Loucy (cell line): ENCODE measurements around the gene ZBED4.

ENCODE experiments used
- H2AFZ ChIP-seq: fragments of 200-600 bp; sonication (generic); 2 replicates; pipeline ENCODE4 v1.6.0; 2016; ENCODE audit warnings: antibody characterized with exemption, mild to moderate bottlenecking, low read length, moderate library complexity
- H3F3A ChIP-seq: fragments of 200-600 bp; 2 replicates; pipeline ENCODE4 v1.6.0; 2016; ENCODE audit warnings: antibody characterized with exemption, low read depth, mild to moderate bottlenecking
- H3K27me3 ChIP-seq: fragments of 200-600 bp; sonication (generic); 2 replicates; pipeline ENCODE4 v1.6.1; 2014; ENCODE audit warnings: low read length, mild to moderate bottlenecking; ENCODE audit not compliant: insufficient read depth, poor library complexity, severe bottlenecking
- H3K36me3 ChIP-seq: fragments of 200-600 bp; sonication (generic); 2 replicates; pipeline ENCODE4 v1.6.1; 2016; ENCODE audit warnings: low read length; ENCODE audit not compliant: insufficient read depth
- H3K4me1 ChIP-seq: fragments of 200-600 bp; sonication (generic); 2 replicates; pipeline ENCODE4 v1.5.1; 2014; ENCODE audit warnings: low read length, mild to moderate bottlenecking; ENCODE audit not compliant: insufficient read depth, poor library complexity, severe bottlenecking
- H3K4me2 ChIP-seq: fragments of 200-600 bp; sonication (generic); 2 replicates; pipeline ENCODE4 v1.6.0; 2014; ENCODE audit warnings: antibody characterized with exemption, low read length, low read depth, mild to moderate bottlenecking; ENCODE audit not compliant: poor library complexity, severe bottlenecking
- H3K4me3 ChIP-seq: fragments of 200-600 bp; sonication (generic); 2 replicates; pipeline ENCODE4 v1.5.1; 2014; ENCODE audit warnings: low read length, mild to moderate bottlenecking, mixed read lengths; ENCODE audit not compliant: poor library complexity, severe bottlenecking
- H3K79me2 ChIP-seq: fragments of 200-600 bp; sonication (generic); 2 replicates; pipeline ENCODE4 v1.6.1; 2014; ENCODE audit warnings: low read length; ENCODE audit not compliant: insufficient read depth
- H3K9ac ChIP-seq: fragments of 200-600 bp; sonication (generic); 2 replicates; pipeline ENCODE4 v1.6.0; 2014; ENCODE audit warnings: mild to moderate bottlenecking, low read depth, low read length, moderate library complexity; ENCODE audit not compliant: poor library complexity, severe bottlenecking
- H3K9me2 ChIP-seq: fragments of 200-600 bp; sonication (generic); replicated peaks from 2 replicates; pipeline ENCODE4 v1.6.1; 2016; ENCODE audit warnings: low read depth, low read length, mixed read lengths
- H3K9me3 ChIP-seq: fragments of 200-600 bp; sonication (generic); 2 replicates; pipeline ENCODE4 v1.6.1; 2014; ENCODE audit warnings: mild to moderate bottlenecking, antibody characterized with exemption, low read length, low read depth; ENCODE audit not compliant: insufficient read depth
- H4K20me1 ChIP-seq: fragments of 200-600 bp; sonication (generic); 2 replicates; pipeline ENCODE4 v1.6.0; 2014; ENCODE audit warnings: antibody characterized with exemption, low read length, mild to moderate bottlenecking; ENCODE audit not compliant: insufficient read depth, poor library complexity, severe bottlenecking
- EZH2phosphoT487 ChIP-seq: fragments of 200-600 bp; IDR thresholded peaks from 2 replicates; pipeline ENCODE4 v1.6.1; 2018; ENCODE audit warnings: antibody characterized with exemption, mild to moderate bottlenecking, moderate library complexity, borderline replicate concordance
- TF ChIP-seq, protein P1 (sequence below): fragments of 200-600 bp; sonication (generic); conservative IDR thresholded peaks from 2 replicates; pipeline ENCODE4 v1.5.1; 2014; ENCODE audit warnings: mild to moderate bottlenecking, antibody characterized with exemption, low read length

The ZBED4 gene

DNA sequence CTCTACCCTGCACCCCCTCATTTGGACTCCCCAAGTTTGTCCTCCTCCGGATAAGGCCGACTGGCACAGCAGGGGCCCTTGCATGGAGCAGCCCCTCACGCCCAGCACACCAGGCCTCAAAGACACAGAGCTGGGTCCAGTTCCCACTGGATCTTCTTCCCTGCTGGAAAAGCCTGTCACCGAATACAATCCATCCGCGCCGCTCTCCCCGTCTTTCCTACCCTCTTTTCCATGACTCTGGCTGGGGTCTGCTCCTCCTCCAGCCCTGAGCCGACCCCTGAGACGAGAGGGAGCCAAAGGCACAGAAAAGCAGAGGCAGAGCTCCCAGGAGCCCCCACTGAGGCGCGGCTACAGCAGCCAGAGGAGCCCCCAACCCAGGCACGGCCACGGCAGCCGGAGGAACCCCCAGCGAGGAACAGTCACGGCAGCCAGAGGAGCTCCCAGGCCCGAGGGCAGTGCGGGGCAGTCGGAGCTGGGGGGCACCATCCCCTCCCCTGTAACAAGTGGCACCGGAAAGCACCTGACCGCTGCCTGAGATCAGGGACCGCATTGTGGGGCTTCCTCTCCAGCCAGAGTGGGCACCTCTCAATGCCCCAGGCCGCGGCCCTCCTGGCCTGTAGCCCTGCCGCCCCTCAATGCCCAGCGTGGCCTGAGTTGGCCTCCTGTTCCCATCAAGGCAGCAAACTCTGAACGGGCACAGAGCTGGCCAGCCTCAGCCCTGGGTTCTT, 52.6 kb downstream of the ZBED4 start:
- Histone ChIP-seq H3F3A (no peaks in the 10 kb centered on the region), H3K36me3 (peaks cover 15% of the 10 kb centered on the region; the same call in 1 of the 2 replicates), H3K9me2 (no peaks in the 10 kb centered on the region), H3K9me3 (no peaks in the 10 kb centered on the region), H3K9ac (no peak overlapping the region), H2AFZ (no peak overlapping the region), H3K27me3 (no peaks in the 10 kb centered on the region), H4K20me1 (no peaks in the 10 kb centered on the region), H3K4me3 (no peak overlapping the region), H3K4me1 (no peaks in the 10 kb centered on the region), H3K79me2 (no peaks in the 10 kb centered on the region; the same call in 1 of the 2 replicates), H3K4me2 (no peak overlapping the region)
- TF ChIP-seq, protein P1, sequence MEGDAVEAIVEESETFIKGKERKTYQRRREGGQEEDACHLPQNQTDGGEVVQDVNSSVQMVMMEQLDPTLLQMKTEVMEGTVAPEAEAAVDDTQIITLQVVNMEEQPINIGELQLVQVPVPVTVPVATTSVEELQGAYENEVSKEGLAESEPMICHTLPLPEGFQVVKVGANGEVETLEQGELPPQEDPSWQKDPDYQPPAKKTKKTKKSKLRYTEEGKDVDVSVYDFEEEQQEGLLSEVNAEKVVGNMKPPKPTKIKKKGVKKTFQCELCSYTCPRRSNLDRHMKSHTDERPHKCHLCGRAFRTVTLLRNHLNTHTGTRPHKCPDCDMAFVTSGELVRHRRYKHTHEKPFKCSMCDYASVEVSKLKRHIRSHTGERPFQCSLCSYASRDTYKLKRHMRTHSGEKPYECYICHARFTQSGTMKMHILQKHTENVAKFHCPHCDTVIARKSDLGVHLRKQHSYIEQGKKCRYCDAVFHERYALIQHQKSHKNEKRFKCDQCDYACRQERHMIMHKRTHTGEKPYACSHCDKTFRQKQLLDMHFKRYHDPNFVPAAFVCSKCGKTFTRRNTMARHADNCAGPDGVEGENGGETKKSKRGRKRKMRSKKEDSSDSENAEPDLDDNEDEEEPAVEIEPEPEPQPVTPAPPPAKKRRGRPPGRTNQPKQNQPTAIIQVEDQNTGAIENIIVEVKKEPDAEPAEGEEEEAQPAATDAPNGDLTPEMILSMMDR, result no peak
- TF ChIP-seq EZH2phosphoT487, result no peak

DNA sequence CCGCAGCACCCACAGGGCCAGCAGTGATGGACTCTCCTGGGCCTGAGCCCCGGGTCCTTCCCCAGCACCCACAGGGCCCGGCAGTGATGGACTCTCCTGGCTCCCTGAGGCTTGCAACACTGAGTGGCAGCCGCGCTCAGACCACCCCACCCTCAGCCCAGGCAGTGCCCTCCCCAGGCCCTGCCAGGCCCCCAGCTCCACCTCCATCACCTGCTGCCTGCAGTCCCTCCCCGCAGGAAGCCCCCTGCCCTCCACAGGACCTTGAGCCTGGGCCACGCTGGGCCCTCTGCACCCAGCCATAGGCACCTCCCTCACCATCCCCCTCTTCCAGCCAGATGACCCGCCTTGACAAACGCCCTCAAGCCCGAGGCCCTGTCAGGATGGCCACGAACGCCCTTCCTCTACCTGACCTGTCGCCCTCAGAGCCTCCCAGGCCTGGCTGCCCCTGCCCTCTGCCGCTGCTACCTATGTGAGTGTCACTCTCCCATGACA, 53.2 kb downstream of the ZBED4 start:
- no peak overlapping the region for H3K9ac ChIP-seq
- H3K4me2 ChIP-seq, result no peak overlapping the region
- no peak overlapping the region for H3K4me3 ChIP-seq
- TF ChIP-seq EZH2phosphoT487, result no peak
- TF ChIP-seq, protein P1, result no peak
- H4K20me1 ChIP-seq, result no peaks in the 10 kb centered on the region
- H3K27me3 ChIP-seq, result no peaks in the 10 kb centered on the region
- H2AFZ ChIP-seq, result no peak overlapping the region
- no peaks in the 10 kb centered on the region for H3K9me3 ChIP-seq
- H3F3A ChIP-seq, result no peaks in the 10 kb centered on the region
- no peaks in the 10 kb centered on the region for H3K9me2 ChIP-seq
- peaks cover 15% of the 10 kb centered on the region; the same call in 1 of the 2 replicates for H3K36me3 ChIP-seq
- H3K4me1 ChIP-seq, result no peaks in the 10 kb centered on the region
- H3K79me2 ChIP-seq, result no peaks in the 10 kb centered on the region; the same call in 1 of the 2 replicates

DNA sequence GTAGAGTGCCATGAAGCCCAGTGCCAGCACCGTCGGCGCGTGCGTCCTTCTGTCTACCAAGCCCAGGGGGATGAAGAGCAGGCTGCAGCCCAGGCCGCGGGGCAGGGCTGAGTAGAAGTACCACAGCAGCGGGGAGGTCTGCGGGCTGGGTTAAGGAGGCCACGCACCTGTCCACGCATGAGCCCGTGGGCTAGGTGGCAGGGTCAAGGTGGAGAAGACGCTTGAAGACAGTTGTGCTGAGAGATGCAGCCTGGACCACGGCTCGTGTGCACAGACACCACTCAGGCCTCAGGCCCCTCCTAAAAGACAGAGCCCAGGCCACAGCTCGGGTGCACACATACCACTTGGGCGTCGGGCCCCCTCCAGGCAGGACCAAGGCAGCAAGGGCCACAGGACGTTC, 54.2 kb downstream of the ZBED4 start:
- H3F3A ChIP-seq, result no peaks in the 10 kb centered on the region
- no peaks in the 10 kb centered on the region for H3K4me1 ChIP-seq
- no peak overlapping the region for H3K9ac ChIP-seq
- H3K36me3 ChIP-seq, result peaks cover 14% of the 10 kb centered on the region; the same call in 1 of the 2 replicates
- no peaks in the 10 kb centered on the region; the same call in 1 of the 2 replicates for H3K79me2 ChIP-seq
- no peaks in the 10 kb centered on the region for H3K27me3 ChIP-seq
- no peak overlapping the region for H2AFZ ChIP-seq
- TF ChIP-seq, protein P1, result no peak
- TF ChIP-seq EZH2phosphoT487, result no peak
- no peaks in the 10 kb centered on the region for H4K20me1 ChIP-seq
- H3K4me3 ChIP-seq, result no peak overlapping the region
- H3K4me2 ChIP-seq, result no peak overlapping the region
- no peaks in the 10 kb centered on the region for H3K9me3 ChIP-seq
- no peaks in the 10 kb centered on the region for H3K9me2 ChIP-seq
